WI38 (cell line): ENCODE results near the gene KIAA0232.

Experiments
- H3K4me3 ChIP-seq: 2 replicates; pipeline ENCODE4 v1.5.1; 2011; ENCODE audit warnings: low read depth, mild to moderate bottlenecking, control low read depth, low read length
- TF ChIP-seq, protein P1 (sequence below): IDR thresholded peaks from 2 replicates; pipeline ENCODE4 v1.5.1; 2012; ENCODE audit warnings: low read depth, mild to moderate bottlenecking, control low read depth, low read length

Gene KIAA0232

GRCh38 chr4:6767748-6768538 lies 14.6 kb upstream of the KIAA0232 start:
- TF ChIP-seq, protein P1, sequence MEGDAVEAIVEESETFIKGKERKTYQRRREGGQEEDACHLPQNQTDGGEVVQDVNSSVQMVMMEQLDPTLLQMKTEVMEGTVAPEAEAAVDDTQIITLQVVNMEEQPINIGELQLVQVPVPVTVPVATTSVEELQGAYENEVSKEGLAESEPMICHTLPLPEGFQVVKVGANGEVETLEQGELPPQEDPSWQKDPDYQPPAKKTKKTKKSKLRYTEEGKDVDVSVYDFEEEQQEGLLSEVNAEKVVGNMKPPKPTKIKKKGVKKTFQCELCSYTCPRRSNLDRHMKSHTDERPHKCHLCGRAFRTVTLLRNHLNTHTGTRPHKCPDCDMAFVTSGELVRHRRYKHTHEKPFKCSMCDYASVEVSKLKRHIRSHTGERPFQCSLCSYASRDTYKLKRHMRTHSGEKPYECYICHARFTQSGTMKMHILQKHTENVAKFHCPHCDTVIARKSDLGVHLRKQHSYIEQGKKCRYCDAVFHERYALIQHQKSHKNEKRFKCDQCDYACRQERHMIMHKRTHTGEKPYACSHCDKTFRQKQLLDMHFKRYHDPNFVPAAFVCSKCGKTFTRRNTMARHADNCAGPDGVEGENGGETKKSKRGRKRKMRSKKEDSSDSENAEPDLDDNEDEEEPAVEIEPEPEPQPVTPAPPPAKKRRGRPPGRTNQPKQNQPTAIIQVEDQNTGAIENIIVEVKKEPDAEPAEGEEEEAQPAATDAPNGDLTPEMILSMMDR: no peak
- H3K4me3 ChIP-seq: no peak overlapping the region

DNA sequence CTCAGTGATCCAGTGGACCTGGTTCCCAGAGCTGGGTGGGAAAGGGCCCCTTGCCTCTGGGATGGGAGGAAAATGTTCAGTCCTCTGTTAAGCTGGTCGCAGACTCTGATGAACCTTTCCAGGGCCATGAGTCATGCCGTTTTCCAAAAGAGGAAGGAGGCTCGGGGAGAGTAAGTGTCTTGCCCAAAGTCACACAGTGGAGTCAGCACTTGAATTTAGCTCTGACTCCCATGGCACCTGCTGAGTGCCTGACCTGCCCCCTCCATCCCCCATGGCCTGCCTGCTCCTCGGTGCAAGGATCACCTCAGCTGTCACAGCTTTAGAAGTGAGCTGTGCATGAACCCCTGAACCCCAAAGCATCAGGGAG lies 14.0 kb upstream of the KIAA0232 start:
- TF ChIP-seq, protein P1: no peak
- no peak overlapping the region for H3K4me3 ChIP-seq

- no peak overlapping the region for H3K4me3 ChIP-seq
- TF ChIP-seq, protein P1: no peak
These were observed 13.1 kb upstream of the KIAA0232 start for GRCh38 chr4:6769233-6769988.

- no peak overlapping the region for H3K4me3 ChIP-seq
- TF ChIP-seq, protein P1: no peak
These were observed 12.5 kb upstream of the KIAA0232 start for GRCh38 chr4:6769989-6770420.

DNA sequence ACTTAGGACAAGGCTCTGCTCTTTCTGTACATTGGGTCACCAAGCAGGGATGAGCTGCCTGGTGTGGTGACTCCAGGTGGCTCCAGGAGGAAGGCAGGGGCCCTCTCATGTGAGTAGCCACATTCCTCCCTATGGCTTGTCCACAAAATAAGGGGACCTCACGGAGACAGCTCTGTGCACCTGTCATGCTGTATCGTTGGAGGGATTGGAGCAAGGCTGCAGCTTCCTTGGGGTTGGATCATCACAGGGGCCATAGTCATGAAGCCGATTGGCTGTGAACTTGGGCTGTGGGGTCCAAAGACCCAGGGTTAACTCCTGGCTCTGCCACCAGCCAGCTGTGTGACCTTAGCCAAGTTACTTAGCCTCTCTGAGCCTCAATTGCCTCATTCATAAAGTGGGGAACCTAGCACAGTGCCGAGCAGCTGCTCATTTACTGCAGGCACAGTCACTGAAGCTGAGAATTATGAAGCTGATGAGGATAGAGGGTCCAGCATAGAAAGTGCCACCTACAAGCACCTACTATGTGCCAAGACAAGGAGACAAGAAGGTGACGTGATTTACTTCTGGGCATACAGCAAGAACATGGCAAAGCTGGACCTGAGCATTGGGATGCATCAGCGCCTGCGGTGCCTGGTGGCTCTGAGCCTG lies 11.8 kb upstream of the KIAA0232 start:
- TF ChIP-seq, protein P1: no peak
- no peak overlapping the region for H3K4me3 ChIP-seq

GRCh38 chr4:6771229-6771671 lies 11.3 kb upstream of the KIAA0232 start:
- TF ChIP-seq, protein P1: no peak
- H3K4me3 ChIP-seq: no peak overlapping the region
